GM10266 (cell line): ENCODE results near the gene SPACA4.

Experiments
- DNase-seq: peaks from one replicate; pipeline ENCODE4 v3.0.0; 2012; ENCODE audit errors: extremely low spot score
- CTCF ChIP-seq: IDR thresholded peaks from 2 replicates; pipeline ENCODE4 v1.5.1; 2012; ENCODE audit warnings: mild to moderate bottlenecking, low read depth; ENCODE audit not compliant: control insufficient read depth, insufficient read depth; ENCODE audit errors: missing control alignments

Gene SPACA4

DNA sequence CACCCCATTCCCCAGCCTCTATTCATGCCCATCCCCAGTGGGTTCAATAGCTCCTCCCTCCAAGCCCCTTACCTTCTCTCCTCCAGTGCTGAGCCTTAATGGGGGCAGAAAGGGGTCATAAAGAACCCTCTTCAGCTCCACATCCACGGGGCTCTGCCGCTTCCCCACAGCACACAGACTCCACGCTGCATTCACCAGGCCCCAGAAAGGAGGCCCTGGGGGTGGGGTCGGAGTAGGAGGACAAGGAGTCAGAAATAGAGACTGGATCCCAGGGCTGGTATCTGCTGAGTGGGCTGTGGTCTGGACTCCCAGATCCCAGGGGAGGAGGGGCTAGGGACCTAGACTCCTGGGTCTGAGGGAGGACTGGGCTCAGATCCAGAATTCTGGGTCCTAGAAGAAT, 37.8 kb downstream of the SPACA4 start:
- DNase-seq: no peak
- TF ChIP-seq CTCF: no peak

DNA sequence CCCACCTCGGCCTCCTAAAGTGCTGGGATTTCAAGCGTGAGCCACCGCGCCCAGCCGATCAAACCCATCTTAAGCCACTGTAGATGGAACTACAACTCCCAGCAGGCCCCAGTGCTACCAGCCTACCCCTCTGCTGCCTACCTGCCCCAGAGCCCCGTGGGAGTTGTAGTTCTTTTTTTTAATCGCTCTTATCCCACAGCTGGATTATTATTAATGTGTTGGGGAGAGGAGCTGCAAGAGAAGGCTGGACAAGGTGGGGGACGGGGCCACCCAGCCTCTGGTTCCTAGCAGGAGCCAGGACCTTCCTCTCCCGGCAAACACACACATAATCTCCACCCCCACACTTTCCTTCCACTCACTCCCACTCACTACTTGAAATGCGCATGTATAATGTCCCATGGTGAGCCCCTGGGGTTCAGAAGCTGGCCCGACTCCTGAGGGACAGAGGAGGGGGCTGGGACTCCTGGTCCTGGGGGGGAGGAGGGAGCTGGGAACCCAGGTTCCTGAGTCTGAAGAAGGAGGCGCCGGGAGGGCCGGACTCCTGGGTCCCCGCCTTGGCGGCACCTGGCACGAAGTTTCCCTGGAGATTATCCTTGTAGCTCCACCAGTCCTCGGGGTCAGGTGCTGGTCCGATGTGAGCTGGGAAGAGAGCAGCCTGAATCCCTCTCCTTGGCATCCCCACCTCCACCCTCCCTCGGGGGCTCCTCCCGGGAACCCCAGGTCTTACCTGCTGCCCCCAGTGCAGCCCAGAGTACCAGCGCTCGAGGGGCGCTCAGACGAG, 38.5 kb downstream of the SPACA4 start:
- no peak for TF ChIP-seq CTCF
- DNase-seq: peak; percentile 78

DNA sequence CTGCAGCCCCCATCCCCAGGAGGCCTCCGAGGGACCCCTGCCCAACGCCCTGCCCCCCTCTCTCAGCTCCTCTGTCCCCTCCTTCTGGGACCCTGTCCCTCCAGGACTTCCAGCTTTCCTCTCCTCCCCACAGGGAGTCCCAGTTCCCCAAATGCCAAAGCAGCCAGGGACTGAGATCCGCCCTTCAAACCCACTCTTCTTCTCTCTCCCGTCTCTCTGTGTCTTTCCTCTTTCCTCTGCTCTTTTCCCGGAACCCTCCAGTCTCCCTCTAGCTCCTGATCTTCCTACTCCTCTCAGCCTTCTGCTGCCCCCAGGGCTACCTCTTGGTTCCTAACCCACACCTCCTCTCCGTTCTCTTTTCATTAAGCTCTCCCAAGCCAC, 39.1 kb downstream of the SPACA4 start:
- TF ChIP-seq CTCF: no peak
- DNase-seq: no peak

DNA sequence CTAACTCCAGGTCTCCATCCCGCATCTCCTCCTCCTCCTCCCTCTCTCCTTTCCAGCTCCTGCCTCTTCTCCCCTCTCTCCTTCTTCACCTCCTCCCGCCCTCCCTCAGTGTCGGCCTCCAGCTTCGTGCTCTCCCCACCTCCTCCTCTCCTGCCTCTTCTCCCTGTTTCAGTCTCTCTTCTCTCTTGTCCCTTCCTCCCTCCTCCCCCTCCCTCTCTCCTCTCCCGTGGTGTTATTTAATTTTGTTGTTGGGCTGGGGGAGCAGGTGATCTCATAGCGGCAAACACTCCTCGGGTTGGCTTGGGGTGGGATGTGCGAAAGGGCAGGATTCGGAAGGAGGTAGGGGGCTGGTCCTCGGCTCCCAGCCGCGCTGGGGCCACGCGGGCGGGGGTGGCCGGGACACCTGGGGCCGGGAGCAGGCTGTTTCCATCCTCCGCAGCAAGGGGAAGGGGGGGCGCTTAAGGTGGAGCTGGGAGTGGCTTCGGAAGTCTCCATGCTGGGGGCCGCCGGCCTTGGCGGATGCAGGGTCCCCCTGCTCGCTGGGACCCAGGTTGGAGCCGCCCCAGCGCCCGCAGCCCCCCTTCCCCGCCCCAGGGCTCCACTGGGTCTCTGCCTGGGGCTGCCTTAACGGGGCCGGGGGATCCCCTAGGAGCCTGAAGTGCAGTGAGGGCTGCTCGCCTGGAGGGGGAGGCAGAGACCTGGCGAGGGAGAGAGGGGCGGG, 39.6 kb downstream of the SPACA4 start, which contains the start of gene CA11:
Gene CA11 (minus strand): TSS at position 187 of the 721 bp plus-strand sequence. CDS start 555 bp downstream, outside the sequence.
- TF ChIP-seq CTCF: peak; percentile 95
- DNase-seq: peak; percentile 90

GRCh38 chr19:48646722-48647216, 40.2 kb downstream of the SPACA4 start:
- no peak for DNase-seq

GRCh38 chr19:48648134-48648533, 41.6 kb downstream of the SPACA4 start:
- TF ChIP-seq CTCF: no peak
- DNase-seq: no peak

More at GRCh38 chr19:48646722-48647216, 40.2 kb downstream of the SPACA4 start:
- no peak for TF ChIP-seq CTCF
